ENCODE results near the gene ASAH2.

GRCh38 chr10:50279489-50279888, 28.2 kb upstream of the ASAH2 start:
- TF ChIP-seq FOXM1 (IDR thresholded peaks at IDR 0.05; ENCODE audit: borderline replicate concordance, low read depth) = no peak
- no peak for TF ChIP-seq TAF1 (IDR thresholded peaks at IDR 0.05; ENCODE audit: low read depth)
